HFF-Myc (cell line): ENCODE measurements around the gene GUCA2A.

Source experiments
- DNase-seq: peaks from one replicate; pipeline ENCODE4 v3.0.0-alpha.2; 2011; ENCODE audit warnings: low read depth; ENCODE audit errors: extremely low read depth
- H3K4me3 ChIP-seq: replicated peaks from 2 replicates; pipeline ENCODE4 v1.5.1; 2011; ENCODE audit warnings: low read depth, mild to moderate bottlenecking, control low read depth, low read length
- TF ChIP-seq, protein P1 (sequence below): IDR thresholded peaks from 2 replicates; pipeline ENCODE4 v1.5.1; 2012; ENCODE audit warnings: mild to moderate bottlenecking, low read depth, low read length, control low read depth; ENCODE audit errors: missing control alignments

Gene GUCA2A

DNA sequence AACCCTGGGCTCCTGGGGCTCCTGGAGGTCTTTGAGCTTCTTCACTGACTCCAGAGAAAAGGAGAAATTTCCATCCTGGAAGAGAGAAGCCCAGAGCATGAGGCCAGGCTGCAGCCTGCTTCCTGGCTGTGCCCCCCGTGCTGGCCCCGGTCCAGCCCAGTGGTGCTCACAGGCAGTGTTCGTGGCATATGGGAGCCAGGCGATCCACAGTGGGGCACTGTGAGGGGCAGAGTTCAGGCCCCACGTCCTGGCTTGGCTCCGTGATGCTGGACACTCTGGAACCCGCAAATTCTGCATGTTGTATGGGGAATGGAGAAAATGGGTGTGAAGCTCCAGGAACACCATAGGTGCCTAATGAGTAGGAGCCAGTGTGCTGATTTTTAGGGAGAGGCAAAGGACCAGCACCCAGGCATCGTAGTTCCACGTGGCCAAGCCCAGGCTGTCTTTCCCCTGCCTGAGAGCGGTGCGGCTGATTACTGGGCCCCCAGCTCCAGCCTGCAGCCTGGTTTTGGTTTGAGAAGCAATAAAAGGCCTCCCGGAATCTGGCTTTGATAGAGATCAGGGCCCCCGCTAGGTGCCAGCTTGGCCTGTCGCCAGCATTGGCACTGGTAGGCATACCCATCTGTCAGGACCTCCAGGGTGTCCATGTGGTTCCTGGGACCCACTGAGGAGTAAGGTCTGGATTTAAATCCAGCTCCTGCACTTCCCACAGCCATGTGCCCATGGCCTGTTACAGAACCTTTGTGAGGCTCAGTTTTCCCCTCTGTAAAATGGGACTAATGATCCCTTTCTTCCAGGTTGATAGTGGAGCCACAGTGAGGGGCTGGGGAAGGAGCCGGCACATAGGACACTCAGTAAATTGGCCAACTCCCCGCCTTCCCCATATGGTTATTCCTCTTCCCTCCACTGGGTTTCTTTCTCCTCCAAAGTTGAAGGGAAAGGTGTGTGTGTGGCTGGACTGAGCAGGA is 725 bp downstream of the GUCA2A start:
- H3K4me3 ChIP-seq: no peak overlapping the region
- no peak for DNase-seq
- TF ChIP-seq, protein P1, sequence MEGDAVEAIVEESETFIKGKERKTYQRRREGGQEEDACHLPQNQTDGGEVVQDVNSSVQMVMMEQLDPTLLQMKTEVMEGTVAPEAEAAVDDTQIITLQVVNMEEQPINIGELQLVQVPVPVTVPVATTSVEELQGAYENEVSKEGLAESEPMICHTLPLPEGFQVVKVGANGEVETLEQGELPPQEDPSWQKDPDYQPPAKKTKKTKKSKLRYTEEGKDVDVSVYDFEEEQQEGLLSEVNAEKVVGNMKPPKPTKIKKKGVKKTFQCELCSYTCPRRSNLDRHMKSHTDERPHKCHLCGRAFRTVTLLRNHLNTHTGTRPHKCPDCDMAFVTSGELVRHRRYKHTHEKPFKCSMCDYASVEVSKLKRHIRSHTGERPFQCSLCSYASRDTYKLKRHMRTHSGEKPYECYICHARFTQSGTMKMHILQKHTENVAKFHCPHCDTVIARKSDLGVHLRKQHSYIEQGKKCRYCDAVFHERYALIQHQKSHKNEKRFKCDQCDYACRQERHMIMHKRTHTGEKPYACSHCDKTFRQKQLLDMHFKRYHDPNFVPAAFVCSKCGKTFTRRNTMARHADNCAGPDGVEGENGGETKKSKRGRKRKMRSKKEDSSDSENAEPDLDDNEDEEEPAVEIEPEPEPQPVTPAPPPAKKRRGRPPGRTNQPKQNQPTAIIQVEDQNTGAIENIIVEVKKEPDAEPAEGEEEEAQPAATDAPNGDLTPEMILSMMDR: no peak

DNA sequence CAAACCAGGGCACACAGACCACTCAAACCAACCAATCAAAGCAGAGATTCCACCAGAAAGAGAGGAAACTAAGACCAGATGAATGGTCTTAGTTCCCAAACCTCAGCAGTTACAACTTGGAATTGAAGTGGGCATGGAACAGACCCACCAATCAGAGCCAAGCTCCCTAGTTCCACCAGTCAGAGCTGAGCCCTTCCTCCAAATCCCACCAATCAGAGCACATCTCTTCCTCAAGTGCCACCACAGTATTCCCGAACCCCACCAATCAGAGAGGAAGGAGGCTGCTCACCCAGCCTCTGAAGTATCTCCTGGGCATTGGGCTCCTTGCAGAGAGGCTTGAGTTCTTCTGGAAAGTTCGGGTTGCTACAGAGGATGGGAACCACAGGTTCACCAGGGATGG is 1.4 kb downstream of the GUCA2A start:
- TF ChIP-seq, protein P1: no peak
- no peak for DNase-seq
- H3K4me3 ChIP-seq: no peak overlapping the region

DNA sequence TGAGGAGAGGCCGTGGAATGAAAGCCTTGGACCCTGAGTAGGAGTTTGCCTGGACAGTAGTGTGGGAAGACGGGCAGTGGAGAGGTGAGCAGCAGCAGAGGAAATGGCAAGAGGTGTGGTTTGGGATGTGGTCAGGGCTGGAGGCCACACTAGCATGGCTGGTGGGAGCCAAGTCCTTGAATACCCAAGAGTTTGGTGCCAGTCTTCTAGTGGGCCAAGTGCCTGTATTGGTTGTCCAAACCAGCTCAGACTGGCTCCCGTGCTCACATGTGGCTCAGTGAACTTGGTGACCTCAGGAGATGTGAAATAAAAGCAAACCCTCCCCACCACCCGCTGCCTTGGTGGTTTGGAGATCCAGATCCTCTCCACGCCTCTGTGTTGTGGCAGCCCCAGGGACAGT is 2.4 kb downstream of the GUCA2A start:
- H3K4me3 ChIP-seq: no peak overlapping the region
- DNase-seq: no peak
- TF ChIP-seq, protein P1: no peak

DNA sequence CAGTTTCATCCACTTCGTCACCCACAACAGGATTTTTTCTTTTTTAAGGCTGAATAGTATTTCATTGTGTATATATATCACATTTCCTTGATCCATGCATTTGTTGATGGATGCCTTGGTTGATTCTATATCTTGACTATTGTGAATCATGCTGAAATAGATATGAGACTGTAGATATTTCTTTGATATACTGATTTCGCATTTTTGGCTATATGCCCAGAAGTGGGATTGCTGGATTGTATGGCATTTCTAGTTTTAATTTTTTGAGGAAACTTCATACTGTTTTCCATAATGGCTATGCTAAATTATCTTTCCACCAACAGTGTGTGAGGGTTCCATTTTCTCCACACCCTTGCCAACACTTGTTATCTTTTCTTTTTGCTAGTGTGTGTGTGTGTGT is 6.4 kb downstream of the GUCA2A start:
- no peak for DNase-seq
- TF ChIP-seq, protein P1: no peak
- H3K4me3 ChIP-seq: no peak overlapping the region

DNA sequence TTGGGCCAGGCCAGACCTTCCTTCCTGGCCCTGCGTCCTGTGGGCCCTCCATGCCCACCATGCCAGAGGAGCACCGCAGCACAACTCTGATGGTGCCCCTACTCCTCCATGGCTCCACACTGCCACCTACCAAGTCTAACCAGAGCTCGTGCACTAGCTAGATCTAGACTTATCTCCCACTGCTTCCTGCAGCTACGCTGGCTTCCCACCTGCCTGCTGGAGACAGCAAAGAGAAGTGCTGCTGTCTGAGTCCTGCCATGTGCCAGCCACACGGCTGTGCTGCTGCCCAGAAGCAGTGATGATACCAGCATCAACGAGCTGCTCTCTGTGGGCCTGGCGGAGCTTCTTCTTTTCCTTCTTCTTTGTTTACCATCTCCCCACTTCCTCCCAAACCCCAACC is 6.9 kb downstream of the GUCA2A start:
- DNase-seq: no peak
- TF ChIP-seq, protein P1: peak; percentile 5
- no peak overlapping the region for H3K4me3 ChIP-seq

DNA sequence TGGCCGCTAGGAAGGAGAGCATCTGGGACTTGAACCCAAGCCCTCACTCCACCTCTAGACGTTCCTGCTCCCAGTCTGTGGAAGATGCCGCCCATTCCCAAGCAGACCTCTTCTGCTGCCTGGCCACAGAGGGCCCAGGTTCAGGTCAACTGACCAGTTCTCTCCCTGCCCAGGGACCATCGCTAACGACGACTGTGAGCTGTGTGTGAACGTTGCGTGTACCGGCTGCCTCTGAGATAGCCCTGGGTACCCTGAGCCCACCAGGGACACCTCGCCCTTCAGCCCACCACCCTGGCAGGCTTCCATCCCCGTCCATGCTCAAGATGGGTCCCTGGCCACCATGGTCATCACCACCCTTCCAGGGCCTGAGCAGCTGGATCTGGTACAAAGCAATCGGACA is 9.2 kb downstream of the GUCA2A start:
- DNase-seq: no peak
- no peak overlapping the region for H3K4me3 ChIP-seq
- TF ChIP-seq, protein P1: no peak

DNA sequence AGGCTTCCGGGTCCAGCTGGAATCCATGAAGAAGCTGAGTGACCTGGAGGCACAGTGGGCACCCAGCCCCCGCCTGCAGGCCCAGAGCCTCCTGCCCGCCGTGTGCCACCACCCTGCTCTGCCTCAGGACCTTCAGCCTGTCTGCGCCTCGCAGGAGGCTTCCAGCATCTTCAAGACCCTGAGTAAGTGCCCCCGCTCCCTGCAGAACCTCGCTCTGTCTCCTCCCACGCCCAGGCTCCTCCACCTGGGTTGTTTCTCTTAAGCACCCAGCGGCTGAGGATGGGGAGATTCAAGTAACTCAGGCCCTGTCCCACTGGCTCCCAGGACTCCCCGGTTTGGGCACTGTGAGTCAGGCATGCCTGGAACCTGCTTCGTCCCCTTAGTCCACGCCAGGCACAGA is 9.9 kb downstream of the GUCA2A start:
- no peak overlapping the region for H3K4me3 ChIP-seq
- DNase-seq: no peak
- TF ChIP-seq, protein P1: no peak
